Measurements from ENCODE around the gene ADGRE1. TPM values are rescaled to one million over a fixed set of nuclear protein-coding genes. Genes with fewer than 3 reads are reported as not detected.

Gene ADGRE1
- total and polyA plus RNA-seq, 2 of the 8 experiments (the other 6 are each of a cell fraction or from before 2014, with no cell fraction given) = not detected

DNA sequence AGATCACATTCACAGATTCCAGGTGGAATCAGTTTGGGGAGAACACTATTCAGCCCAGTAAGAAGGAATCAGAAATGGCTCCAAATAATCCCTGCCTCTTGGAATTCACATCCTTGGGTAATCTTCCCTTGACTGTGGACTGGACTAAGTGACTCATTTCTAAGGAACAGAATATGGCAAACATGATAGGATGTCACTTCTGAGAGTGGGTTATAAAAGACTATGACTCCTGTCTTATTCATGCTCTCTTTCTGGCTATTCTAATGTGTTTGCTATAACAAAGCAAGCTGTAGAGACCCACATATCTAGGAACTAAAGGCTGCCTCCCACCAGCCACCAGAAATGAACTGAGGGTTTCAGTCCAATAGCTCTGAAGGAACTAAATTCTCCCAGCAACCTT lies 96.1 kb downstream of the ADGRE1 start:
- Histone ChIP-seq H3K79me2 (ENCODE audit: control insufficient read depth in 1 of 2, insufficient read depth in 2 of 2, low read length in 2 of 2) (no peaks in the 10 kb centered on the region), H3K4me3 (ENCODE audit: extremely low read depth in 1 of 4, insufficient read depth in 2 of 4, low read depth in 3 of 4, low read length in 4 of 4) (no peak overlapping the region), H2BK12ac (ENCODE audit: low read depth, low read length) (no peak overlapping the region), H2BK15ac (ENCODE audit: low read length) (no peak overlapping the region), H3K9me3 (ENCODE audit: insufficient read depth in 2 of 2, low read depth in 1 of 2, low read length in 1 of 2) (peaks cover 70 to 81% of the 10 kb centered on the region in 2 experiments), H2AK5ac (ENCODE audit: low read depth, low read length) (no peak overlapping the region), H3K23me2 (ENCODE audit: low read depth, low read length) (no peaks in the 10 kb centered on the region), H3K14ac (ENCODE audit: insufficient read length) (no peak overlapping the region), H3K4me2 (ENCODE audit: insufficient read depth in 1 of 2, low read depth in 2 of 2, low read length in 2 of 2) (no peak overlapping the region), H3K4me1 (replicated peaks in 1 of 4; ENCODE audit: control insufficient read depth in 3 of 4, insufficient read depth in 4 of 4, low read length in 3 of 4) (no peaks in the 10 kb centered on the region), H4K5ac (ENCODE audit: insufficient read length, low read depth, low read length) (no peak overlapping the region), H2BK120ac (replicated peaks; ENCODE audit: low read depth, low read length) (no peak overlapping the region), H3K79me1 (ENCODE audit: low read depth, low read length) (no peaks in the 10 kb centered on the region), H3K27me3 (replicated peaks in 1 of 4; ENCODE audit: control insufficient read depth in 3 of 4, extremely low read depth in 1 of 4, insufficient read depth in 3 of 4, low read length in 3 of 4) (no peaks in the 10 kb centered on the region), H4K91ac (replicated peaks; ENCODE audit: insufficient read length, low read length) (no peak overlapping the region), H3K56ac (replicated peaks; ENCODE audit: insufficient read length, low read depth, low read length) (no peak overlapping the region), H2BK20ac (ENCODE audit: low read length) (no peak overlapping the region), H3K18ac (ENCODE audit: extremely low read depth, low read length) (no peak overlapping the region), H3K23ac (ENCODE audit: insufficient read length) (no peak overlapping the region), H3K27ac (ENCODE audit: low read depth, low read length) (no peak overlapping the region), H4K8ac (ENCODE audit: extremely low read depth, insufficient read depth, low read length) (no peak overlapping the region), H2BK5ac (ENCODE audit: low read depth, low read length) (no peak overlapping the region), H3K4ac (replicated peaks; ENCODE audit: insufficient read length, low read depth, low read length) (no peak overlapping the region), H3K9ac (replicated peaks in 1 of 4; ENCODE audit: extremely low read depth in 1 of 4, low read depth in 3 of 4, low read length in 3 of 4) (no peak overlapping the region), H4K20me1 (replicated peaks in 1 of 2; ENCODE audit: control insufficient read depth in 1 of 2, insufficient read depth in 2 of 2, low read length in 2 of 2) (no peaks in the 10 kb centered on the region), H3K36me3 (ENCODE audit: control insufficient read depth in 2 of 4, insufficient read depth in 4 of 4, low read length in 3 of 4) (no peaks in the 10 kb centered on the region; a peak in 1 of 8 replicates), H2AFZ (ENCODE audit: low read length) (no peak overlapping the region)
- no peak for DNase-seq (ENCODE audit: low read depth in 1 of 2, low spot score in 2 of 2)
- ChIA-PET POLR2A (ENCODE audit: partially characterized antibody) (no interaction called here), CTCF (ENCODE audit: partially characterized antibody) (interaction anchor here (0.6 kb wide), 1 partner anchor 344 kb away, joined by 3 read pairs; no protein-coding TSS in a partner anchor)
- FAIRE-seq = no peak
- TF ChIP-seq CTBP2 (IDR thresholded peaks at IDR 0.05; ENCODE audit: borderline replicate concordance, insufficient read depth, insufficient read length, low read length) = no peak
- no peak for TF ChIP-seq KDM5A (IDR thresholded peaks at IDR 0.05; ENCODE audit: low read length)
- TF ChIP-seq MAFK (IDR thresholded peaks at IDR 0.05; ENCODE audit: low read depth, low read length) = no peak
- TF ChIP-seq RNF2 (IDR thresholded peaks at IDR 0.05; ENCODE audit: borderline replicate concordance, low read depth, low read length, missing control alignments, poor library complexity, severe bottlenecking) = no peak
- TF ChIP-seq GABPA (IDR thresholded peaks at IDR 0.05; ENCODE audit: borderline replicate concordance, insufficient read depth, low read length) = no peak
- no peak for TF ChIP-seq SUZ12 (IDR thresholded peaks at IDR 0.05; ENCODE audit: low read length)
- TF ChIP-seq TAF1 (IDR thresholded peaks at IDR 0.05; ENCODE audit: low read depth, low read length) = no peak
- no peak for TF ChIP-seq EP300 (IDR thresholded peaks at IDR 0.05; ENCODE audit: borderline replicate concordance in 1 of 2, low read depth in 2 of 2, low read length in 2 of 2)
- no peak for TF ChIP-seq TEAD4 (IDR thresholded peaks at IDR 0.05; ENCODE audit: low read depth, low read length)
- TF ChIP-seq NANOG (IDR thresholded peaks at IDR 0.05; ENCODE audit: insufficient read depth, low read depth, low read length, poor library complexity, severe bottlenecking) = no peak
- no peak for TF ChIP-seq TAF7 (optimal IDR thresholded peaks at IDR 0.05; ENCODE audit: borderline replicate concordance, low read depth, low read length)
- no peak for TF ChIP-seq ZNF274 (IDR thresholded peaks at IDR 0.05; ENCODE audit: borderline replicate concordance, extremely low read depth, low read length)
- TF ChIP-seq, protein P1, sequence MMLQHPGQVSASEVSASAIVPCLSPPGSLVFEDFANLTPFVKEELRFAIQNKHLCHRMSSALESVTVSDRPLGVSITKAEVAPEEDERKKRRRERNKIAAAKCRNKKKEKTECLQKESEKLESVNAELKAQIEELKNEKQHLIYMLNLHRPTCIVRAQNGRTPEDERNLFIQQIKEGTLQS (IDR thresholded peaks at IDR 0.05; ENCODE audit: insufficient read depth, low read depth, low read length) = no peak
- TF ChIP-seq GTF2F1 (IDR thresholded peaks at IDR 0.05; ENCODE audit: borderline replicate concordance, low read depth, low read length) = no peak

Data from H1 (cell line).